Heart left ventricle (tissue), 16 donors: ENCODE data around the gene CKB. TPM values are rescaled to one million over a fixed set of nuclear protein-coding genes. Genes with fewer than 3 reads are reported as not detected.
A peak's percentile ranks its signal among the peaks of the same experiment; 100 is the strongest.

Source experiments
- ATAC-seq, 4 donors: fragments of 200-7000 bp; cut with Tn5 transposase; one replicate each; pipeline ENCODE4 v1.9.1; 2020 to 2022; ENCODE audit warnings: moderate library complexity in 4 of 4, mild to moderate bottlenecking in 3 of 4, moderate number of reproducible peaks in 1 of 4
- DNase-seq, 5 donors: peaks; one replicate each; pipeline ENCODE4 v3.0.0-alpha.2; 2020
- H3K27ac ChIP-seq, 12 donors: fragments of 200-600 bp; sonication (generic) in 4 of 12; one replicate each; pipeline versions ENCODE4 v1.5.0 to v1.8.0; 2016 to 2022; ENCODE audit warnings: mild to moderate bottlenecking in 2 of 12
- H3K27me3 ChIP-seq, 9 donors: fragments of 200-600 bp; sonication (generic) in 2 of 9; one replicate each; pipeline versions ENCODE4 v1.5.1 to v1.8.0; 2016 to 2022; ENCODE audit warnings: mild to moderate bottlenecking in 3 of 9
- H3K36me3 ChIP-seq, 9 donors: fragments of 200-600 bp; sonication (generic) in 2 of 9; one replicate each; pipeline versions ENCODE4 v1.5.0 to v1.8.0; 2018 to 2022; ENCODE audit warnings: mild to moderate bottlenecking in 2 of 9
- H3K4me1 ChIP-seq, 12 donors: fragments of 200-600 bp; sonication (generic) in 4 of 12; one replicate each; pipeline versions ENCODE4 v1.5.0 to v1.8.0; 2016 to 2022; ENCODE audit warnings: mild to moderate bottlenecking in 3 of 12
- H3K4me3 ChIP-seq, 12 donors: fragments of 200-600 bp; sonication (generic) in 4 of 12; one replicate each; pipeline versions ENCODE4 v1.5.0 to v1.8.0; 2017 to 2022; ENCODE audit warnings: mild to moderate bottlenecking in 9 of 12, moderate library complexity in 4 of 12
- H3K9me3 ChIP-seq, 12 donors: fragments of 200-600 bp; sonication (generic) in 4 of 12; one replicate each; pipeline versions ENCODE4 v1.5.0 to v1.8.0; 2016 to 2022; ENCODE audit warnings: mild to moderate bottlenecking in 1 of 12
- CTCF ChIP-seq, 12 donors: fragments of 200-600 bp; sonication (generic) in 4 of 12; IDR thresholded peaks; one replicate each; pipeline versions ENCODE4 v1.5.0 to v1.8.0; 2018 to 2022; ENCODE audit warnings: antibody characterized with exemption in 12 of 12, mild to moderate bottlenecking in 5 of 12
- POLR2A ChIP-seq, 2 donors: fragments of 450-650 bp; IDR thresholded peaks; one replicate each; pipeline ENCODE4 v1.6.1; 2017; ENCODE audit warnings: antibody characterized with exemption in 2 of 2, mild to moderate bottlenecking in 2 of 2, moderate library complexity in 2 of 2
- WGBS, 4 donors: extraction: QIAGEN DNeasy Blood & Tissue Kit in 2 of 4; methylation state at CpG; one replicate each; pipeline versions ENCODE4 v1.1.5 to v1.1.7; 2013 to 2018; 5-methylcytosine and 5-hydroxymethylcytosine counted together
- intact Hi-C, 10 donors: fragments of 100-400 bp; cut with DNase I; formaldehyde crosslinking; loops; one replicate each; pipeline versions ENCODE4 v1.11.1 to v1.14.2; 2022
- polyA plus RNA-seq, 2 donors: library from polyadenylated mRNA; stranded (reverse); fragments of 200-250 nt; gene quantifications; one replicate each; pipeline ENCODE4 v1.2.3, GENCODE V29; 2013
- total RNA-seq, 9 donors: library from RNA; depleted of rRNA in 2 of 9; stranded (reverse); fragments of >200 nt in 2 of 9; fragmentation: NEBNext Ultra II Directional in 3 of 9; extraction: Animal tissue kit (Norgen Biotek cat#: 25700) in 3 of 9; gene quantifications; one replicate each; pipeline versions ENCODE4 v1.1.0 to v1.2.4, GENCODE V29; 2016 to 2023
- donor health status: ischemic (EF 13 %, LVEDD 7.1; RV severe dilation, severe dysfunction).
- donor health status: healthy with polysubstance abuse.
- donor health status: DM: no; HTN: yes; CAD: no.
- donor health status: DM: no; HTN: no; CAD: no.
- donor health status: ischemic (EF 25% LVEDD 6.9; RV normal size, moderate dysfunction).
- donor health status: ischemic (EF 25% LVEDD 5.7; RV mildly dilated, moderate dysfunction).
- donor health status: healthy.
- donor health status: DM: yes; HTN: yes; CAD: no.
- donor health status: ischemic (EF 35%, LVEDD 5.7; RV mildly dilated, moderate dysfunction).
- donor health status: nonischemic (EF 11% LVEDD 7.7; RV severe dilation, severe dysfunction).
- donor health status: DM: yes; HTN: yes; CAD: no.
- donor health status: PGD.
- donor health status: ischemic (EF 29% LVEDD 5.4; RV normal size, mild dysfunction).
- donor health status: nonischemic (EF 23%, LVEDD 6.1; RV moderate dilation, normal function).

CKB gene
- total and polyA plus RNA-seq, 11 donors = 203 to 1,105 (median 529) TPM

- H3K27ac ChIP-seq = peak overlapping the region in 3 of 12 donors; percentile 19 to 96 (median 72)
- WGBS, 4 donors = 71 to 80% (median 77%) methylated on average over 10 to 12 of the region's 12 CpGs
- TF ChIP-seq POLR2A (IDR thresholded peaks at IDR 0.05) (no peak), CTCF (IDR thresholded peaks at IDR 0.05) (no peak)
- no peak for ATAC-seq
- no peaks in the 10 kb centered on the region for H3K9me3 ChIP-seq
- peaks cover 0 to 11% (median 0%) of the 10 kb centered on the region in 9 donors for H3K36me3 ChIP-seq
- no peak overlapping the region for H3K4me3 ChIP-seq
- DNase-seq = no peak
- H3K4me1 ChIP-seq = peaks cover 0 to 80% (median 52%) of the 10 kb centered on the region in 12 donors
- intact Hi-C loops = no loop called here
- H3K27me3 ChIP-seq = peaks cover 0 to 34% (median 0%) of the 10 kb centered on the region in 9 donors
These were observed 1.6 kb upstream of the CKB start for GRCh38 chr14:103524002-103524935.

DNA sequence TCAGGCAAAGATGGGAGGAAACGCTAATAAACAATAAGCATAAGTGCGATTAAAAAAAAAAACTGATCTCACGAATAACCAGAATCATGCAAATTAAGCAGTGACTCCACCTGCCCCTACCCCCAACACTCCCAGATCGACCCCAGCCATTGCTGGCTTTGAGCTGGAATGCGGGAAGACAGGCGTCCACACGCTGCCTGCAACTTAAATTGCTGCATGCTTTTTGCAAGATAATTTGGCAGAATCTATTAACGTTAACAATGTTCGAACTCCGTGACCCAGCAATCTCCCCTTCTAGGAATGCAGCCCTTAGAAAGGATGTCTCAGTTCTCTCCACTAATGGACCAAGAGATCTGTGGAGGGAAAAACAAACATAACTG is 935 bp upstream of the CKB start:
- TF ChIP-seq CTCF (IDR thresholded peaks at IDR 0.05) = no peak
- no peak for TF ChIP-seq POLR2A (IDR thresholded peaks at IDR 0.05)
- H3K36me3 ChIP-seq = peaks cover 0 to 11% (median 0%) of the 10 kb centered on the region in 9 donors
- H3K4me1 ChIP-seq = peaks cover 0 to 83% (median 56%) of the 10 kb centered on the region in 12 donors
- peaks cover 0 to 34% (median 0%) of the 10 kb centered on the region in 9 donors for H3K27me3 ChIP-seq
- DNase-seq (no peak), ATAC-seq (no peak)
- H3K27ac ChIP-seq = peak overlapping the region in 3 of 12 donors; percentile 15 to 96 (median 89)
- WGBS, 4 donors = 54 to 59% (median 55%) methylated on average over 10 of the region's 10 CpGs
- H3K9me3 ChIP-seq = no peaks in the 10 kb centered on the region
- H3K4me3 ChIP-seq = peak overlapping the region in 2 of 12 donors; percentile 59 to 69
- intact Hi-C loops = no loop called here

- DNase-seq (peak in 3 of 5 donors; percentile 29 to 73 (median 55)), ATAC-seq (no peak)
- peaks cover 0 to 11% (median 0%) of the 10 kb centered on the region in 9 donors for H3K36me3 ChIP-seq
- no peaks in the 10 kb centered on the region for H3K9me3 ChIP-seq
- H3K27ac ChIP-seq = peak overlapping the region in 11 of 12 donors; percentile 42 to 96 (median 73)
- peaks cover 0 to 83% (median 55%) of the 10 kb centered on the region in 12 donors for H3K4me1 ChIP-seq
- TF ChIP-seq POLR2A (IDR thresholded peaks at IDR 0.05) = no peak
- TF ChIP-seq CTCF (IDR thresholded peaks at IDR 0.05) = no peak
- peak overlapping the region; percentile 38 to 70 (median 62) for H3K4me3 ChIP-seq
- 0 to 1% (median 1%) methylated on average over 25 to 74 of the region's 74 CpGs for WGBS, 4 donors
- intact Hi-C loops = no loop called here
- peaks cover 0 to 34% (median 0%) of the 10 kb centered on the region in 9 donors for H3K27me3 ChIP-seq
These were observed 573 bp downstream of the CKB start for GRCh38 chr14:103521951-103522563.
